Transverse colon (tissue), 4 donors: Measurements from ENCODE around the gene CAST. TPM values are rescaled to one million over a fixed set of nuclear protein-coding genes. Genes with fewer than 3 reads are reported as not detected.

Source experiments
- DNase-seq: peaks from one replicate; pipeline ENCODE4 v3.0.0-alpha.2; 2019
- H3K27ac ChIP-seq, 4 donors: fragments of 200-600 bp; sonication (generic); 2 replicates each; pipeline ENCODE4 v1.5.1; 2016 to 2018; ENCODE audit warnings: inconsistent platforms in 4 of 4
- H3K27me3 ChIP-seq: fragments of 200-600 bp; sonication (generic); 2 replicates; pipeline ENCODE4 v1.5.1; 2017; ENCODE audit warnings: inconsistent platforms
- H3K36me3 ChIP-seq, 4 donors: fragments of 200-600 bp; sonication (generic); 2 replicates each; pipeline ENCODE4 v1.5.1; 2017 to 2019; ENCODE audit warnings: inconsistent platforms in 4 of 4
- H3K4me1 ChIP-seq, 4 donors: fragments of 200-600 bp; sonication (generic); 2 replicates each; pipeline ENCODE4 v1.5.1; 2017 to 2020; ENCODE audit warnings: inconsistent platforms in 4 of 4
- H3K4me3 ChIP-seq, 4 donors: fragments of 200-600 bp; sonication (generic); 1 replicate in 1 of 4; 2 replicates in 3 of 4; pipeline versions ENCODE4 v1.5.1 to v1.6.1; 2017 to 2019; ENCODE audit warnings: inconsistent platforms in 4 of 4
- H3K9me3 ChIP-seq, 2 donors: fragments of 200-600 bp; sonication (generic); 2 replicates each; pipeline ENCODE4 v1.5.1; 2017 to 2019; ENCODE audit warnings: inconsistent platforms in 2 of 2
- CTCF ChIP-seq, 5 experiments: fragments of 200-600 bp in 3 of 5; fragments of 450-650 bp in 2 of 5; sonication (generic) in 3 of 5; IDR thresholded peaks; 1 replicate in 2 of 5; 2 replicates in 3 of 5; pipeline ENCODE4 v1.5.1; 2016 to 2017; ENCODE audit warnings: antibody characterized with exemption in 5 of 5, inconsistent platforms in 3 of 5, mild to moderate bottlenecking in 2 of 5, moderate library complexity in 1 of 5
- EP300 ChIP-seq: sonication (generic); formaldehyde crosslinking; IDR thresholded peaks from one replicate; pipeline ENCODE4 v1.6.1; 2017; ENCODE audit warnings: antibody characterized with exemption, low read depth
- POLR2A ChIP-seq: fragments of 450-650 bp; IDR thresholded peaks from one replicate; pipeline ENCODE4 v1.6.1; 2016; ENCODE audit warnings: antibody characterized with exemption, mild to moderate bottlenecking, moderate library complexity
- POLR2AphosphoS5 ChIP-seq, 3 donors: sonication (generic); formaldehyde crosslinking; IDR thresholded peaks; one replicate each; pipeline ENCODE4 v1.6.1; 2016; ENCODE audit warnings: antibody characterized with exemption in 3 of 3
- WGBS, 2 donors: methylation state at CpG; one replicate each; pipeline ENCODE4 v1.1.5; 2018; ENCODE audit warnings: low coverage in 1 of 2; 5-methylcytosine and 5-hydroxymethylcytosine counted together
- in situ Hi-C, 4 donors: fragments of 200-750 bp; cut with MboI; loops; one replicate each; pipeline versions ENCODE4 v1.15.0 to v1.15.1; 2017; ENCODE audit warnings: low sequenced_read_pairs in 3 of 4, low pct_ligation_motif_present in 1 of 4, low pct_unique_long_range_greater_than_20kb in 1 of 4
- intact Hi-C: fragments of 100-400 bp; cut with DNase I; formaldehyde crosslinking; loops from one replicate; pipeline ENCODE4 v1.15.1; 2023; ENCODE audit warnings: low total_unique reads
- total RNA-seq, 4 donors: library from RNA; depleted of rRNA; stranded (reverse); fragments of >200 nt; gene quantifications; one replicate each; pipeline ENCODE4 v1.1.0, GENCODE V29; 2016

The CAST gene
- total RNA-seq, 4 donors from 2014 or later, result 237 to 556 (median 335) TPM

DNA sequence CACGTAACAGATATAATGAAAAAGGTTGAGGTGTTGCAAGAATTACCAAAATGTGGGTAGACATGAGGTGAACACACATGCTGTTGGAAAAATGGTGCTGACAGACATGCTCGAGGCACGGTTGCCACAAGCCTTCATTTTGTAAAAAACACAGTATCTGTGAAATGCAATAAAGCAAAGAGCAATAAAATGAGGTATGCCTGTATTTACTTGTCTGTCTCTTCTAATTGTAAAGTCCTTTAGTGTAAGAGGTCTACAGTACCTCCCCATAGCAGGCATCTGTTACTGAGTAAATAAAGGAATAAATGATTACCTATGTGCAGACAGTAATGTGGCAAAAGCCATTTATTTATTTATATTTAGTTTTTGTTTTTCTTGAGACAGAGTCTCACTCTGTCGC lies 3.0 kb upstream of the CAST start:
- WGBS, 2 donors, result 49 to 68% methylated on average over 4 of the region's 4 CpGs
- no peak for DNase-seq
- H3K27me3 ChIP-seq, result no peaks in the 10 kb centered on the region
- intact Hi-C loops (no loop called here), in situ Hi-C loops (no loop called here)
- H3K36me3 ChIP-seq, result no peaks in the 10 kb centered on the region
- no peak overlapping the region for H3K4me3 ChIP-seq
- no peak for TF ChIP-seq CTCF (IDR thresholded peaks at IDR 0.05)
- TF ChIP-seq POLR2AphosphoS5 (IDR thresholded peaks at IDR 0.05), result peak in 1 of 3 donors; percentile 31
- no peaks in the 10 kb centered on the region for H3K9me3 ChIP-seq
- peaks cover 9 to 69% (median 30%) of the 10 kb centered on the region in 4 donors for H3K4me1 ChIP-seq
- H3K27ac ChIP-seq, result peak overlapping the region; percentile 97 to 100 (median 98)

DNA sequence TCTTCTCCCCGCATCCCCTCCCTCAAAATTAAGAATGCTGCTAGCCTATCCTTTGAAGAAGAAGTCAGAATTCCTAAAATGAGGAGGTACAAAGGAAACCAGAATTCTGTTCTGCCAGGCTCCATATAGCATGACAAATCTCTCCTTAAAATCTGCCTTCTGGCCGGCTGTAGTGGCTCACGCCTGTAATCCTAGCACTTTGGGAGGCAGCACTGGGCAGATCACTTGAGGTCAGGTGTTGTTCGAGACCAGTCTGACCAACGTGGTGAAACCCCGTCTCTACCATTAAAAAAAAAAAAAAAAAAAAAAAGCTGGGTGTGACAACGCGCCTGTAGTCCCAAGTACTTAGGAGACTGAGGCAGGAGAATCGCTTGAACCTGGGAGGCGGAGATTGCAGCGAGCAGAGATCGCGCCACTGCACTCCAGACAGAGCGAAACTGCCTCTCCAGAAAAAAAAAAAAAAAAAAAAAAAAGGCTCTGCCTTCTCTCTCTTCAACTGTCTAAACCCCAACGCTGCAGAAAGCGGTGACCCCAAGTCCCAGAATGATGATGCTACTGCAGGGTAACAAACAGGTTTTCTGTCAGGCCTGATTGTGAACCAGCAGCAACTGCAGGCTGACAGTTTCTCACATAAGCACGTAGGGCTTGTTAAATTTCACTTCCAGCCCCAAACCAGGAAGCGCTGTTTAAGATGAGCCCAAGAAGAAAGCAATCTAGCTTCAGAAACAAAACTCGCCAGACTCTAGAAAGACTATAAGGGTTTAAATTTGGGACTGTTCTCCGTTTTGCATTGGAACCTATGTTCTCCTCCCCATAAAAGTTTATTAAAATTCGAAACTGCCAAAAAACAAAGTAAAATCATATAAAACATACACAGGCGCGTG lies 963 bp upstream of the CAST start:
- DNase-seq, result peak; percentile 39
- no peaks in the 10 kb centered on the region for H3K9me3 ChIP-seq
- in situ Hi-C loops, result no loop called here
- H3K4me3 ChIP-seq, result peak overlapping the region; percentile 66 to 94 (median 84)
- TF ChIP-seq POLR2AphosphoS5 (IDR thresholded peaks at IDR 0.05), result no peak
- no peak for TF ChIP-seq EP300
- no peak for TF ChIP-seq CTCF (IDR thresholded peaks at IDR 0.05)
- no peak for TF ChIP-seq POLR2A
- peaks cover 15 to 72% (median 39%) of the 10 kb centered on the region in 4 donors for H3K4me1 ChIP-seq
- no peaks in the 10 kb centered on the region for H3K36me3 ChIP-seq
- H3K27ac ChIP-seq, result peak overlapping the region; percentile 97 to 100 (median 98)
- no peaks in the 10 kb centered on the region for H3K27me3 ChIP-seq
- 5 to 9% methylated on average over 15 to 23 of the region's 23 CpGs for WGBS, 2 donors
- intact Hi-C loops, result no loop called here

GRCh38 chr5:96662725-96663518 lies 746 bp downstream of the CAST start:
- H3K27me3 ChIP-seq, result no peaks in the 10 kb centered on the region
- 1 to 33% methylated on average over 1 to 52 of the region's 60 CpGs for WGBS, 2 donors
- H3K36me3 ChIP-seq, result no peaks in the 10 kb centered on the region
- in situ Hi-C loops (no loop called here), intact Hi-C loops (loop anchor here (1.0 kb wide), 1 partner anchor 272 kb away; no protein-coding TSS in a partner anchor)
- peak; percentile 97 for DNase-seq
- H3K4me3 ChIP-seq, result peak overlapping the region; percentile 66 to 94 (median 84)
- TF ChIP-seq POLR2A (peak; percentile 92), POLR2AphosphoS5 (IDR thresholded peaks at IDR 0.05) (peak; percentile 85 to 96 (median 93)), CTCF (IDR thresholded peaks at IDR 0.05) (no peak), EP300 (peak; percentile 60)
- H3K27ac ChIP-seq, result peak overlapping the region; percentile 97 to 100 (median 98)
- H3K4me1 ChIP-seq, result peaks cover 15 to 72% (median 45%) of the 10 kb centered on the region in 4 donors
- H3K9me3 ChIP-seq, result no peaks in the 10 kb centered on the region

- Histone ChIP-seq H3K9me3 (no peaks in the 10 kb centered on the region), H3K4me3 (peak overlapping the region; percentile 66 to 94 (median 84)), H3K4me1 (peaks cover 15 to 76% (median 50%) of the 10 kb centered on the region in 4 donors), H3K36me3 (no peaks in the 10 kb centered on the region), H3K27me3 (no peaks in the 10 kb centered on the region), H3K27ac (peak overlapping the region; percentile 97 to 100 (median 98))
- no peak for TF ChIP-seq POLR2A
- TF ChIP-seq POLR2AphosphoS5 (IDR thresholded peaks at IDR 0.05), result no peak
- no peak for TF ChIP-seq CTCF (IDR thresholded peaks at IDR 0.05)
- TF ChIP-seq EP300, result no peak
- intact Hi-C loops, result no loop called here
- DNase-seq, result no peak
- in situ Hi-C loops, result no loop called here
- WGBS, 2 donors, result 31 to 42% methylated on average over 6 of the region's 6 CpGs
Measured at GRCh38 chr5:96663608-96664007, 1.4 kb downstream of the CAST start.
